ENCODE data around the gene LIMCH1.
"Not testable (repeated sequence)": the region's sequence is repeated elsewhere in the genome, so short reads cannot be mapped to it uniquely, and the experiment has no call there.

Gene LIMCH1

GRCh38 chr4:41638866-41639265, 100.9 kb downstream of the LIMCH1 start:
- no peak for DNase-seq (ENCODE audit: extremely low read depth in 1 of 2, low read depth in 1 of 2)

- no peak for DNase-seq (ENCODE audit: extremely low read depth in 1 of 2, low read depth in 1 of 2)
Observed at GRCh38 chr4:41639291-41639690, 101.3 kb downstream of the LIMCH1 start.

- DNase-seq (ENCODE audit: extremely low read depth in 1 of 2, low read depth in 1 of 2): no peak
Observed at GRCh38 chr4:41640906-41641305, 102.9 kb downstream of the LIMCH1 start.

GRCh38 chr4:41642746-41643145, 104.8 kb downstream of the LIMCH1 start:
- DNase-seq (ENCODE audit: extremely low read depth in 1 of 2, low read depth in 1 of 2): not testable (repeated sequence)

- DNase-seq (ENCODE audit: extremely low read depth in 1 of 2, low read depth in 1 of 2): no peak
Observed at GRCh38 chr4:41643331-41643730, 105.4 kb downstream of the LIMCH1 start.

- no peak for DNase-seq (ENCODE audit: extremely low read depth in 1 of 2, low read depth in 1 of 2)
Observed at GRCh38 chr4:41644288-41644914, 106.4 kb downstream of the LIMCH1 start.

- DNase-seq (ENCODE audit: extremely low read depth in 1 of 2, low read depth in 1 of 2): no peak
Observed at GRCh38 chr4:41644915-41645295, 106.9 kb downstream of the LIMCH1 start.

- DNase-seq (ENCODE audit: extremely low read depth in 1 of 2, low read depth in 1 of 2): no peak
Observed at GRCh38 chr4:41645728-41646390, 107.9 kb downstream of the LIMCH1 start.

GRCh38 chr4:41646862-41647261, 108.9 kb downstream of the LIMCH1 start:
- DNase-seq (ENCODE audit: extremely low read depth in 1 of 2, low read depth in 1 of 2): no peak

- no peak for DNase-seq (ENCODE audit: extremely low read depth in 1 of 2, low read depth in 1 of 2)
Observed at GRCh38 chr4:41647383-41647782, 109.4 kb downstream of the LIMCH1 start.

- not testable (repeated sequence) for DNase-seq (ENCODE audit: extremely low read depth in 1 of 2, low read depth in 1 of 2)
Observed at GRCh38 chr4:41651150-41651549, 113.2 kb downstream of the LIMCH1 start.

GRCh38 chr4:41652971-41653370, 115.0 kb downstream of the LIMCH1 start:
- no peak for DNase-seq (ENCODE audit: extremely low read depth in 1 of 2, low read depth in 1 of 2)

GRCh38 chr4:41653523-41653922, 115.6 kb downstream of the LIMCH1 start:
- no peak for DNase-seq (ENCODE audit: extremely low read depth in 1 of 2, low read depth in 1 of 2)

- no peak for DNase-seq (ENCODE audit: extremely low read depth in 1 of 2, low read depth in 1 of 2)
Observed at GRCh38 chr4:41655177-41655576, 117.2 kb downstream of the LIMCH1 start.

- no peak for DNase-seq (ENCODE audit: extremely low read depth in 1 of 2, low read depth in 1 of 2)
Observed at GRCh38 chr4:41656106-41656505, 118.1 kb downstream of the LIMCH1 start.

GRCh38 chr4:41656572-41657520, 118.9 kb downstream of the LIMCH1 start:
- DNase-seq (ENCODE audit: extremely low read depth in 1 of 2, low read depth in 1 of 2): no peak

- no peak for DNase-seq (ENCODE audit: extremely low read depth in 1 of 2, low read depth in 1 of 2)
Observed at GRCh38 chr4:41657561-41657960, 119.6 kb downstream of the LIMCH1 start.

GRCh38 chr4:41658163-41658562, 120.2 kb downstream of the LIMCH1 start:
- DNase-seq (ENCODE audit: extremely low read depth in 1 of 2, low read depth in 1 of 2): no peak

GRCh38 chr4:41660352-41660751, 122.4 kb downstream of the LIMCH1 start:
- no peak for DNase-seq (ENCODE audit: extremely low read depth in 1 of 2, low read depth in 1 of 2)

- DNase-seq (ENCODE audit: extremely low read depth in 1 of 2, low read depth in 1 of 2): no peak
Observed at GRCh38 chr4:41661442-41662076, 123.6 kb downstream of the LIMCH1 start.

GRCh38 chr4:41665636-41666207, 127.8 kb downstream of the LIMCH1 start:
- no peak for DNase-seq (ENCODE audit: extremely low read depth in 1 of 2, low read depth in 1 of 2)
